Nasal cavity respiratory epithelium epithelial cell of viscerocranial mucosa (primary cell): ENCODE data around the gene CSNK1G1. TPM values are rescaled to one million over a fixed set of nuclear protein-coding genes. Genes with fewer than 3 reads are reported as not detected.

ENCODE experiments used
- total RNA-seq: library from RNA; depleted of rRNA; stranded (reverse); fragments of >200 nt; gene quantifications from 2 replicates; pipeline ENCODE4 v1.2.3, GENCODE V29; 2014

The CSNK1G1 gene
- 39.3 and 63.9 TPM in 2 replicates for total RNA-seq

DNA sequence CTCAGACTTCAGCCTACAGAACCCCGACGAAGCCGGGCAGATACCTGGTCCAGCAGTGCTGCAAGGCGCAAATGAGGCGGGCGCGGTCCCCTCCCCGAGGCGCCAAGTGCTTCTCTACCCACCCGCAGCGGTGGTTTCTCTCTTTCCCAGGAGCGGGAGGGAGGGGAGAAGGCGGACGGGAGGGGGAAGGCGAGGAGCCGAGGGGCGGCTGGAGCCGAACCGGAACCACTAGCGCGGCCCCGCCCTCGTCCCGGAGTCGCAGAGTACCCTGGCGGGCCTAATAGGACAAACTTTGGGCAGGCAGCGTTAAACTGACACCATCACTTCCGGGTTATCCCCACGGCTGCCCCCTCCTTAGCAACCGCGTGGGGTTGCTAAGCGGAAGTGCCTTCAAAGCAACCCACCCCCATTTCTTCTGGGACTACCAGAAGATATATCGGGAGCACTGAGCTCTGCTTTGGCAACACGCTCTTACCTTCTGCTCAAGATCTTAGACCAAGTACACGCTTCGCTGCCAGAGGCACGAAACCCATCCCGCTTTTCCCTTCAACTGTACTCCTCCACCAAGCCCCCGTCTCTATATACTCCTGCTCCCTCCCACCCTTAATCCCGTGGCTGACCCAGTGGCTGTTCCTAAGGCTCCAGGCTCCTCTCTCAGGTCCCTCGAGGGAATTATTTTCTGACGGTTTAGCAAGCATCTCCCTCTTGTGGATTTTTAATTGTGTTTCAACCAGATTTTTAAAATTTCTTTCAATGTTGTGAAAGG, at the start of gene CSNK1G1:
CSNK1G1 (minus strand) TSS at position 230 of the 766 bp plus-strand sequence. CDS start 55,674 bp downstream, outside the sequence.

GRCh38 chr15:64387562-64388168, 31.7 kb upstream of the CSNK1G1 start, which contains the start of gene TRIP4:
TSS of gene TRIP4 (plus strand) at chr15:64387836. CDS start at chr15:64387864, 28 bp downstream.

DNA sequence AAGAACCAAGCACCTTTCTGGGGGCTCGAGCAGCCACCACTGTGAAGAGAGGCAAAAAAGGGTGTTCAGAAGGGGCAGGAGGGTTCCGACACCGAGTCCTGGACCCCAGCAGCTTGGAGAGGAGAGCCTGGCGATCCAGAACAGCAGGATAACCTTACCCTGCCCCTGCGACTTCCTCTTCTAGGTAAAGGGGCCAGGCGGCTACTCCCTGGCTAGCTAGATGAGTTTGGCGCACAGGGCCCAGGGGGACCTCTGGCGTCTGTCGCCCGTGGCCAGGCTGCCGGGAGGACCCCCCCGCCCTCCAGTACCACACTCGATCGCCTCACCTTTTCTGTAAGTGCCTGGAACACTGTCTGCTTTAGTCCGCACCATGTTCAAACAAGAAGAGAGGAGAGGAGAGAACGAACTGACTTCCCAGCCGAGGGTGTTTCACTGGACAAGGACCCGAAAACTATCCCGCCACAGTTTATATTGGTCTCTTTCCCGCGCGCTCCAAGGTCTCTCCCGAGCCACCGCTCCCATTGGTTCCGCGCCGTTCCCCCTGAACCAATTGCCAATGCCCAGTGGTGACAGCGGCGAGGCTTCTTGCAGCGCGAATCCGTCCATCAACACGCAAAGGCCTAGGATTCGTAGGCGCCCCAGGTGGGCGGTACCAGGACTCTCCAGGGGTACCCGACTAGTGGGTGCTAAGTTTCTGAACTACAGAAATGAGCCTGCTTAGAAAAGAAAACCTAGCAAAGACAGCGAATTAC, 25.2 kb upstream of the CSNK1G1 start, which contains the start of gene PCLAF:
PCLAF (minus strand) TSS at position 442 of the 752 bp plus-strand sequence; CDS start at position 372, 70 bp downstream.

DNA sequence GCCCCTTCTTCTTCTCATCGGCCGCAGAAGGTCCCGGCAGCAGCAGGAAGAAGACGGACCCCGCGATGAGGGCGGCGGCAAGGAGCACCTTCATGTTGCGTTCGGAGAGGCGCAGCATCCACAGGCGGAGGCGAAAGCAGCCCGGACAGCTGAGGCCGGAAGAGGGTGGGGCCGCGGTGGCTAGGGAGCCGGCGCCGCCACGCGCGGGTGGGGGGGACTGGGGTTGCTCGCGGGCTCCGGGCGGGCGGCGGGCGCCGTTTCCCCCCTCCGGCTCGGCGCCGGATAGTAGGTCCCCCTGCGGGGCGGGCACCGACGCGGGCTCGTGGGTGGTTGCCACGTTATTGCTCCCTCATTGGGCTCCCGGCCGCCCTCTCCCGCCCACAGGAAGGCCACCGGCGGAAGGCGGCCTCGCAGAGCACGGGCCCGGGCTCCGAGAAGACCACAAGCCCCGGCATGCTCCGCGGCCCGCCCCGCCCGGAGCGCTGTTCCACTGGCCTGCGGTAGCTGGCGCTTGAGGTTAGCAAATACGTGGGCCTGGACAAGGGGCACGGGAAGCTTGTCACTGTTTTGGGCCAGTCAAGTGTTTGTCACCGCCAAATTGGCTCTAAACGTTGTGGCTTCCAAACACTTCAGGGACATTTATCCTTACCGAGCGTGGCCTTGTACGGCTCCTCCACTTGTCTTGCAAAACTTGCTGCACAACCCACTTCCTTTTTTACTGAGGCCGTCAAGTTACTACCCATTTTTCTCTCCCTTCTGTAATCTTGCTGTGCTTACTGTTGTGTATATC, 192.9 kb downstream of the CSNK1G1 start, which contains the start of gene PPIB:
PPIB (minus strand) TSS at position 154 of the 790 bp plus-strand sequence; CDS start at position 118, 36 bp downstream.

DNA sequence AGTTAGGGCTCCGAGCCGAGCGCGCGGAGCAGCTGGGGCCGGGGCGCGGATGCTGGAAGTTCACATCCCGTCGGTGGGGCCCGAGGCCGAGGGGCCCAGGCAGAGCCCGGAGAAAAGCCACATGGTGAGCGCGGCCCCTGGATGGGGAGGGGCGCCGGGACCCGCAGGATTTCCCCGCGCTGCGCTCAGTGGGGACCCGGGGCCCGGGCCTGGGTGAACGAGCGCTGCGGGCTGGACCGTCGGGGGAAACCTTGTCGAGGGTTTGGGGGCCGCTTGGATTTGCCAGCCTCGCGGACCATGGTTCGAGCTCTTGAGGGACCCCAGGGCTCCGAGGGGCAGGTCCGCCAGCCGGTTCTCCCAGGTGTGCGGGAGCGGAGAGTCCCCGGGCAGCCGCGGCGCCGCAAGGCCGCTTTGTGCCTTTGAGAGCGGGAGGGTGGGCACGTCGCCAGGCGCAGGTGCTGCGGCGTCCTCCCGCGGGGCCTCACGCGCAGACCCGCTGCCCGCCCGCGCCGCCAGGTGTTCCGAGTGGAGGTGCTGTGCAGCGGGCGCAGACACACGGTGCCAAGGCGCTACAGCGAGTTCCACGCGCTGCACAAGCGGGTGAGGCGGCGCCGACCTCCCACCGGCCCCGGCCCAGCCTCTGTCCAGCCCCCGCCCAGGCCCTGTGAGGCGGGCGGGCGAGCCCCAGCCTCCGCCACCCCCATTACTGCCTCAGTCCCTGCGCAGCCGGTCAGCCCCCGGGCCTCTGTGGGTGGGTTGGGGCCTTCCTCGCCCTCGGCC, 204.1 kb downstream of the CSNK1G1 start, which contains the start of gene SNX22:
SNX22 (plus strand) TSS at position 5 of the 780 bp plus-strand sequence; CDS start at position 50, 45 bp downstream.

Other genes with a start within 250 kb of the CSNK1G1 start
- under 0.01 and 0.07 TPM in 2 replicates for gene SNX22, start 204.4 kb downstream of the CSNK1G1 start, total RNA-seq
- gene PPIB, start 193.2 kb downstream of the CSNK1G1 start, total RNA-seq: 465 and 1,042 TPM in 2 replicates
- 1.4 TPM in 2 replicates for gene PCLAF, start 25.3 kb upstream of the CSNK1G1 start, total RNA-seq
- gene TRIP4, start 31.7 kb upstream of the CSNK1G1 start, total RNA-seq: 12.3 and 18.5 TPM in 2 replicates
- 14.0 and 28.7 TPM in 2 replicates for gene ZNF609, start 104.4 kb upstream of the CSNK1G1 start, total RNA-seq